GM12891 (cell line): ENCODE measurements around the gene SSC4D.

Experiments
- POLR2A ChIP-seq: IDR thresholded peaks from 2 replicates; pipeline ENCODE4 v1.6.1; 2011; ENCODE audit warnings: low read depth, low read length, control low read depth
- POLR2AphosphoS5 ChIP-seq: IDR thresholded peaks from 2 replicates; pipeline ENCODE4 v1.6.1; 2011; ENCODE audit warnings: low read depth, low read length, control low read depth
- POU2F2 ChIP-seq: IDR thresholded peaks from 2 replicates; pipeline ENCODE4 v1.6.1; 2011; ENCODE audit warnings: low read depth, mild to moderate bottlenecking, control low read depth, low read length, moderate library complexity
- SPI1 ChIP-seq: IDR thresholded peaks from 2 replicates; pipeline ENCODE4 v1.6.1; 2011; ENCODE audit warnings: low read depth, low read length, control low read depth
- TAF1 ChIP-seq: IDR thresholded peaks from 2 replicates; pipeline ENCODE4 v1.6.1; 2011; ENCODE audit warnings: low read depth, low read length, control low read depth

GRCh38 chr7:76407718-76408117, 1.8 kb downstream of the SSC4D start:
- no peak for TF ChIP-seq POU2F2
- no peak for TF ChIP-seq POLR2AphosphoS5
- TF ChIP-seq TAF1 = no peak
- no peak for TF ChIP-seq SPI1
- no peak for TF ChIP-seq POLR2A
